ENCODE measurements around the gene HS3ST4. TPM values are rescaled to one million over a fixed set of nuclear protein-coding genes. Genes with fewer than 3 reads are reported as not detected.

HS3ST4 gene
- total and polyA plus RNA-seq, 10 of the 15 experiments (the other 5 are each of a cell fraction or from before 2014, with no cell fraction given) = 0.05 TPM; not detected in 9

DNA sequence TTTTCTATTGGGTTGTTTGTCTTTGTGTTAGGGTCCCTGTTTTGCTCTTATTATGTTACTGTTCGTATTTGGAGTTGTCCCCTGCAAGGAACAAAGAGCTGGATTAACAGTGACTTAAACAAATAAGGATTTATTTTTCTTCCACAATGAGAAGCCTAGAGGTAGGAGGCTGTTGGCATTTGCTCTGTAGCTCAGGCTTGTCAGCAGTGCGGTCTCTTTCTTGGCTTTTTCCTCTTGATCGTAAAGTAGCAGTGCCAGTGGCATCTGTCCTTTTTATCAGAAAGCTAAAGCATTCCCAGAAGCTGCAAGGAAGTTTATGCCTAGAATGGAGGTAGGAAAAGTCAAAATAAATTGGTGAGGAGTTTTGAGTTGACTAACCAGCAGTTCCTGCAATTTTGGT, 154.1 kb downstream of the HS3ST4 start:
- TF ChIP-seq, protein P1, sequence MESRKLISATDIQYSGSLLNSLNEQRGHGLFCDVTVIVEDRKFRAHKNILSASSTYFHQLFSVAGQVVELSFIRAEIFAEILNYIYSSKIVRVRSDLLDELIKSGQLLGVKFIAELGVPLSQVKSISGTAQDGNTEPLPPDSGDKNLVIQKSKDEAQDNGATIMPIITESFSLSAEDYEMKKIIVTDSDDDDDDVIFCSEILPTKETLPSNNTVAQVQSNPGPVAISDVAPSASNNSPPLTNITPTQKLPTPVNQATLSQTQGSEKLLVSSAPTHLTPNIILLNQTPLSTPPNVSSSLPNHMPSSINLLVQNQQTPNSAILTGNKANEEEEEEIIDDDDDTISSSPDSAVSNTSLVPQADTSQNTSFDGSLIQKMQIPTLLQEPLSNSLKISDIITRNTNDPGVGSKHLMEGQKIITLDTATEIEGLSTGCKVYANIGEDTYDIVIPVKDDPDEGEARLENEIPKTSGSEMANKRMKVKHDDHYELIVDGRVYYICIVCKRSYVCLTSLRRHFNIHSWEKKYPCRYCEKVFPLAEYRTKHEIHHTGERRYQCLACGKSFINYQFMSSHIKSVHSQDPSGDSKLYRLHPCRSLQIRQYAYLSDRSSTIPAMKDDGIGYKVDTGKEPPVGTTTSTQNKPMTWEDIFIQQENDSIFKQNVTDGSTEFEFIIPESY (IDR thresholded peaks at IDR 0.05) = no peak
- TF ChIP-seq HDAC2 (IDR thresholded peaks at IDR 0.05) = no peak
- TF ChIP-seq NFYA (IDR thresholded peaks at IDR 0.05; ENCODE audit: borderline replicate concordance, low read depth, low read length) = no peak
- no peak for TF ChIP-seq EGR1 (IDR thresholded peaks at IDR 0.05; ENCODE audit: borderline replicate concordance in 1 of 2, low read depth in 2 of 2, low read length in 2 of 2)
- no peak for TF ChIP-seq DPF2 (IDR thresholded peaks at IDR 0.05)
- no peak for TF ChIP-seq ZSCAN29 (IDR thresholded peaks at IDR 0.05)
- TF ChIP-seq MYC (IDR thresholded peaks at IDR 0.05; ENCODE audit: insufficient read depth, insufficient read length, insufficient replicate concordance, low read length, severe bottlenecking) = no peak
- TF ChIP-seq, protein P2, sequence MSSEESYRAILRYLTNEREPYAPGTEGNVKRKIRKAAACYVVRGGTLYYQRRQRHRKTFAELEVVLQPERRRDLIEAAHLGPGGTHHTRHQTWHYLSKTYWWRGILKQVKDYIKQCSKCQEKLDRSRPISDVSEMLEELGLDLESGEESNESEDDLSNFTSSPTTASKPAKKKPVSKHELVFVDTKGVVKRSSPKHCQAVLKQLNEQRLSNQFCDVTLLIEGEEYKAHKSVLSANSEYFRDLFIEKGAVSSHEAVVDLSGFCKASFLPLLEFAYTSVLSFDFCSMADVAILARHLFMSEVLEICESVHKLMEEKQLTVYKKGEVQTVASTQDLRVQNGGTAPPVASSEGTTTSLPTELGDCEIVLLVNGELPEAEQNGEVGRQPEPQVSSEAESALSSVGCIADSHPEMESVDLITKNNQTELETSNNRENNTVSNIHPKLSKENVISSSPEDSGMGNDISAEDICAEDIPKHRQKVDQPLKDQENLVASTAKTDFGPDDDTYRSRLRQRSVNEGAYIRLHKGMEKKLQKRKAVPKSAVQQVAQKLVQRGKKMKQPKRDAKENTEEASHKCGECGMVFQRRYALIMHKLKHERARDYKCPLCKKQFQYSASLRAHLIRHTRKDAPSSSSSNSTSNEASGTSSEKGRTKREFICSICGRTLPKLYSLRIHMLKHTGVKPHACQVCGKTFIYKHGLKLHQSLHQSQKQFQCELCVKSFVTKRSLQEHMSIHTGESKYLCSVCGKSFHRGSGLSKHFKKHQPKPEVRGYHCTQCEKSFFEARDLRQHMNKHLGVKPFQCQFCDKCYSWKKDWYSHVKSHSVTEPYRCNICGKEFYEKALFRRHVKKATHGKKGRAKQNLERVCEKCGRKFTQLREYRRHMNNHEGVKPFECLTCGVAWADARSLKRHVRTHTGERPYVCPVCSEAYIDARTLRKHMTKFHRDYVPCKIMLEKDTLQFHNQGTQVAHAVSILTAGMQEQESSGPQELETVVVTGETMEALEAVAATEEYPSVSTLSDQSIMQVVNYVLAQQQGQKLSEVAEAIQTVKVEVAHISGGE (CRISPR knock-in tag; IDR thresholded peaks at IDR 0.05) = no peak
- TF ChIP-seq TBL1XR1 (IDR thresholded peaks at IDR 0.05; ENCODE audit: low read depth, low read length) = no peak
- no peak for TF ChIP-seq TCF7 (IDR thresholded peaks at IDR 0.05; ENCODE audit: borderline replicate concordance)
- TF ChIP-seq ATF7 (IDR thresholded peaks at IDR 0.05; ENCODE audit: low read depth) = no peak
- TF ChIP-seq GABPA (IDR thresholded peaks at IDR 0.05; ENCODE audit: low read depth) = no peak
- CTCF ChIA-PET = no interaction called here
- intact Hi-C loops (cut with micrococcal nuclease; ENCODE audit: unreplicated experiment) (no loop called here), in situ Hi-C loops (cut with MboI) (loop anchor here (25.0 kb wide), 1 partner anchor 1516 kb away; no protein-coding TSS in a partner anchor)
- POLR2A ChIA-PET = no interaction called here
- Histone ChIP-seq H2AFZ (ENCODE audit: control insufficient read depth, low read depth, low read length) (no peak overlapping the region), H3K36me3 (ENCODE audit: control insufficient read depth in 2 of 2, insufficient read depth in 2 of 2, low read length in 1 of 2) (no peaks in the 10 kb centered on the region), H3K27ac (ENCODE audit: control insufficient read depth, insufficient read depth) (no peak overlapping the region), H3K79me2 (ENCODE audit: control insufficient read depth, insufficient read depth, low read length) (no peaks in the 10 kb centered on the region), H3K9ac (ENCODE audit: control insufficient read depth, insufficient read depth, low read length) (no peak overlapping the region), H3K4me3 (no peak overlapping the region), H3K4me1 (ENCODE audit: control insufficient read depth, insufficient read depth, low read length) (no peaks in the 10 kb centered on the region), H3K27me3 (replicated peaks in 1 of 2; ENCODE audit: control insufficient read depth in 2 of 2, insufficient read depth in 2 of 2, low read length in 1 of 2) (no peaks in the 10 kb centered on the region), H4K20me1 (ENCODE audit: control insufficient read depth, insufficient read depth) (no peaks in the 10 kb centered on the region), H3K9me3 (replicated peaks; ENCODE audit: control insufficient read depth, insufficient read depth, low read length) (no peaks in the 10 kb centered on the region), H3K4me2 (ENCODE audit: control insufficient read depth, insufficient read depth) (no peak overlapping the region)
- 37% methylated on average over 3 of the region's 3 CpGs for WGBS (ENCODE audit: insufficient coverage, insufficient replicate concordance, low lambda C conversion rate, missing lambda C conversion rate)
- BruUV-seq (replicated peaks) = no TSS peak
- ATAC-seq = no peak
- RAD21 ChIA-PET (ENCODE audit: unreplicated experiment) = no interaction called here
- SMC1A ChIA-PET (ENCODE audit: uncharacterized antibody, unreplicated experiment) = no interaction called here
- no peak for FAIRE-seq
- DNase-seq (ENCODE audit: low read depth, low spot score) = no peak

All from GM12878 (cell line).